ENCODE results near the gene MMP2. TPM values are rescaled to one million over a fixed set of nuclear protein-coding genes. Genes with fewer than 3 reads are reported as not detected.

Gene MMP2
- total and polyA plus RNA-seq, 10 of the 15 experiments (the other 5 are each of a cell fraction or from before 2014, with no cell fraction given) = 0.37 to 0.80 (median 0.59) TPM; not detected in 7

DNA sequence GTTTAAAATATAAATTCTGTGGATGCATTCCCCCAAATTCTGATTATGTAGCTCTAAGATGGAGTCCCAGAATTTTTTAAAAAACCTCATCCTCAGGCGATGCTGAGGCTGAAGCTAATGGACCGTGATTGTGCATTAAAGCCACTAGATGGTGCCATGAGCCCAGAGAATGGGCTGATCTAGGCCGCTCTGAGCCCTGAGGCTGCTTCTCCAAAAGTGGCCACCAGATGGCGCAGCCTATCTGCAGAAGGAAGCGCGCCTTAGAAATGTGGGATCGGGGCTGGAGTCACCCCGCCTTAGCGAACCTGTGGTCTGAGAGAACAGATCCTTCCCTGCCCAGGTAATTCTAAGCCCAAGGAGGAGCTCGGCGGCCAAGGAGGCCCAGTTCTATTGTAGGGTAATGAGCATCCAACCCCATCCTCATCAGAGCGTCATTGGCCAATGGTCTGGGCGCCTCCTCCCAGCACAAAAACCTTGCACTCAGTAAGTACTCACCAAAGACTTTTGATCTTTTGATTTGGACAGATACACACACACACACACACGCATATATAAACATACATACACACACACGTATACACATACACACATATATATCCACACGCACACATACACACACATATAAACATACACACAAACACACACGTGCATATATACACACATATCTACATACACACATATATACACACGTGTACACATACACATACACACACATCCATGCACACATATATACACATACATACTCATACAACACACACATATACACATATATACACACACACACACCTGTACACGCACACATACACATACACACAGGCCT lies 13.7 kb upstream of the MMP2 start (continued):
- TF ChIP-seq BCL3 (IDR thresholded peaks at IDR 0.05; ENCODE audit: borderline replicate concordance, insufficient read depth, low read depth, low read length, poor library complexity, severe bottlenecking) = peak; percentile 45
- TF ChIP-seq ZNF24 (IDR thresholded peaks at IDR 0.05) = no peak
- TF ChIP-seq TBL1XR1 (IDR thresholded peaks at IDR 0.05; ENCODE audit: low read depth, low read length) = no peak
- TF ChIP-seq, protein P1, sequence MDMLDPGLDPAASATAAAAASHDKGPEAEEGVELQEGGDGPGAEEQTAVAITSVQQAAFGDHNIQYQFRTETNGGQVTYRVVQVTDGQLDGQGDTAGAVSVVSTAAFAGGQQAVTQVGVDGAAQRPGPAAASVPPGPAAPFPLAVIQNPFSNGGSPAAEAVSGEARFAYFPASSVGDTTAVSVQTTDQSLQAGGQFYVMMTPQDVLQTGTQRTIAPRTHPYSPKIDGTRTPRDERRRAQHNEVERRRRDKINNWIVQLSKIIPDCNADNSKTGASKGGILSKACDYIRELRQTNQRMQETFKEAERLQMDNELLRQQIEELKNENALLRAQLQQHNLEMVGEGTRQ (IDR thresholded peaks at IDR 0.05; ENCODE audit: borderline replicate concordance, low read depth, low read length) = no peak
- TF ChIP-seq SREBF2 (IDR thresholded peaks at IDR 0.05; ENCODE audit: low read length) = no peak
- peak; percentile 44; the same call in 1 of the 2 replicates for TF ChIP-seq STAT3 (IDR thresholded peaks at IDR 0.05; ENCODE audit: low read depth, low read length)
- no peak for TF ChIP-seq RELA (IDR thresholded peaks at IDR 0.05; ENCODE audit: borderline replicate concordance, partially characterized antibody)
- TF ChIP-seq CHD2 (IDR thresholded peaks at IDR 0.05; ENCODE audit: borderline replicate concordance, low read depth, low read length) = no peak
- no peak for TF ChIP-seq BRCA1 (IDR thresholded peaks at IDR 0.05; ENCODE audit: low read depth, low read length)
- TF ChIP-seq IKZF2 (IDR thresholded peaks at IDR 0.05) = no peak
- no peak for TF ChIP-seq STAT1 (conservative IDR thresholded peaks at IDR 0.05)
- no peak for TF ChIP-seq NR2C2 (IDR thresholded peaks at IDR 0.05; ENCODE audit: borderline replicate concordance, control insufficient read depth, insufficient read length, low read depth)
- no peak for TF ChIP-seq ZZZ3 (IDR thresholded peaks at IDR 0.05; ENCODE audit: control insufficient read depth, insufficient read length, low read depth)
- TF ChIP-seq SPI1 (IDR thresholded peaks at IDR 0.05; ENCODE audit: borderline replicate concordance, insufficient read depth, low read depth, low read length) = no peak
- no peak; the same call in 1 of the 2 replicates for TF ChIP-seq HCFC1 (IDR thresholded peaks at IDR 0.05; ENCODE audit: low read length)
- no peak for TF ChIP-seq ZNF384 (IDR thresholded peaks at IDR 0.05; ENCODE audit: borderline replicate concordance, low read depth, low read length)
- no peak for TF ChIP-seq SMAD5 (IDR thresholded peaks at IDR 0.05; ENCODE audit: low read depth)
- TF ChIP-seq ZBTB4 (CRISPR knock-in tag; IDR thresholded peaks at IDR 0.05) = no peak
- TF ChIP-seq NFIC (IDR thresholded peaks at IDR 0.05; ENCODE audit: low read depth, low read length) = no peak
- no peak for TF ChIP-seq NFYA (IDR thresholded peaks at IDR 0.05; ENCODE audit: borderline replicate concordance, low read depth, low read length)
- no peak for TF ChIP-seq ZBED1 (IDR thresholded peaks at IDR 0.05; ENCODE audit: borderline replicate concordance)
- TF ChIP-seq ZNF622 (IDR thresholded peaks at IDR 0.05) = no peak
- TF ChIP-seq MEF2B (IDR thresholded peaks at IDR 0.05; ENCODE audit: partially characterized antibody, poor library complexity, severe bottlenecking) = no peak
- TF ChIP-seq YY1 (IDR thresholded peaks at IDR 0.05; ENCODE audit: low read depth, low read length) = peak; percentile 69; the same call in 1 of the 2 replicates
- TF ChIP-seq TAF1 (IDR thresholded peaks at IDR 0.05; ENCODE audit: borderline replicate concordance, low read depth, low read length) = no peak
- no peak for TF ChIP-seq DPF2 (IDR thresholded peaks at IDR 0.05)
- TF ChIP-seq BHLHE40 (IDR thresholded peaks at IDR 0.05; ENCODE audit: borderline replicate concordance in 1 of 2, low read depth in 2 of 2, low read length in 1 of 2) = no peak

Measured in GM12878 (cell line).